NT2/D1 (cell line): ENCODE data around the gene TTC22.

ENCODE experiments used
- SUZ12 ChIP-seq: IDR thresholded peaks from 2 replicates; pipeline ENCODE4 v1.6.1; 2011; ENCODE audit not compliant: insufficient read length, insufficient read depth; ENCODE audit errors: extremely low read depth
- ZNF274 ChIP-seq: IDR thresholded peaks from 2 replicates; pipeline ENCODE4 v1.6.1; 2011; ENCODE audit warnings: mild to moderate bottlenecking, low read depth, low read length

DNA sequence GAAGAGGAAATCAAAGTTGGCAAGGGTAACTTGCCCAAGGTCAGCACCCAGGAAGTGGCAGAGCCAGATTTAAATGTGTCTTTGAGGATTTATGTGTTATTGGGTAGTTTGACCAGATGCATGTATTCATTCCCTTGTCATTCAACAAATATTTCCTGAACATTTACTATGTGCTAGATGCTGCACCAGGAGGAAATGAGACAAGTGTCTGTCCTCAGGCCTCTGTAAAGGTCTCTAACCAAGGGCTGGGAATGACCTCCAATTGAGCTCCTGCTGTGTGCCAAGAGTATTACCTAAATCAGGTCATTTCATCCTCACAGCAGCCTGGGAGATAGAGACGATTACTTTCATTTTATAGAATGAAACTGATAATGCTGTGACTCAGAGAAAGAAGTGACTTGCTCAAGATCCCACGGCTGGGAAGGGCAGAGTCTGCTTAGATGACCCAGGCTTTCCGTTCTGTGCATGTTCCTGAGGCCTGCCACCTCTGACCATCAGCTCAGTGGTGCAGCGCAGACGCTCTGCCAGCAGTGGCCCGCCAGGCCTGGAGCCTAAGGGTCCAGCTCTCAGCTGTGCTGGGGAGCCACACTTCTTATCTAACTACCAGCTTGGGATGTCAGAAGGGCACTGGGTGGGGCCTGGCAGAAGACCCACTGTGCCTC lies 3.5 kb upstream of the TTC22 start:
- TF ChIP-seq ZNF274 (no peak), SUZ12 (no peak)
